GM21737 (cell line): Measurements from ENCODE around the gene NBEA.

Experiments
- ATAC-seq: cut with Tn5 transposase; IDR thresholded peaks from one replicate; pipeline ENCODE4 v1.9.1; 2021; ENCODE audit warnings: mild to moderate bottlenecking, moderate library complexity; ENCODE audit not compliant: unreplicated experiment

Gene NBEA

GRCh38 chr13:35557475-35557874 lies 615.4 kb downstream of the NBEA start:
- no peak for ATAC-seq

- ATAC-seq, result no peak
Measured at GRCh38 chr13:35561540-35561939, 619.5 kb downstream of the NBEA start.

GRCh38 chr13:35565273-35565672 lies 623.2 kb downstream of the NBEA start:
- no peak for ATAC-seq

GRCh38 chr13:35566340-35566739 lies 624.3 kb downstream of the NBEA start:
- no peak for ATAC-seq

- no peak for ATAC-seq
Measured at GRCh38 chr13:35567406-35567980, 625.4 kb downstream of the NBEA start.

- no peak for ATAC-seq
Measured at GRCh38 chr13:35573639-35574038, 631.6 kb downstream of the NBEA start.

GRCh38 chr13:35592457-35592856 lies 650.4 kb downstream of the NBEA start:
- no peak for ATAC-seq

GRCh38 chr13:35593651-35594050 lies 651.6 kb downstream of the NBEA start:
- ATAC-seq, result no peak

GRCh38 chr13:35594096-35594495 lies 652.0 kb downstream of the NBEA start:
- no peak for ATAC-seq

- ATAC-seq, result no peak
Measured at GRCh38 chr13:35595181-35595580, 653.1 kb downstream of the NBEA start.

- ATAC-seq, result no peak
Measured at GRCh38 chr13:35596321-35597030, 654.4 kb downstream of the NBEA start.

- no peak for ATAC-seq
Measured at GRCh38 chr13:35597451-35597850, 655.4 kb downstream of the NBEA start.

GRCh38 chr13:35598233-35598632 lies 656.2 kb downstream of the NBEA start:
- ATAC-seq, result no peak

GRCh38 chr13:35598790-35599369 lies 656.8 kb downstream of the NBEA start:
- no peak for ATAC-seq

- no peak for ATAC-seq
Measured at GRCh38 chr13:35599384-35599783, 657.3 kb downstream of the NBEA start.

- no peak for ATAC-seq
Measured at GRCh38 chr13:35600137-35600536, 658.1 kb downstream of the NBEA start.

- ATAC-seq, result no peak
Measured at GRCh38 chr13:35603593-35604285, 661.7 kb downstream of the NBEA start.

- ATAC-seq, result no peak
Measured at GRCh38 chr13:35614666-35615065, 672.6 kb downstream of the NBEA start.

GRCh38 chr13:35617420-35617819 lies 675.4 kb downstream of the NBEA start:
- ATAC-seq, result no peak

GRCh38 chr13:35618565-35619083 lies 676.6 kb downstream of the NBEA start:
- ATAC-seq, result no peak

GRCh38 chr13:35621989-35622388 lies 679.9 kb downstream of the NBEA start:
- no peak for ATAC-seq

GRCh38 chr13:35629026-35629425 lies 687.0 kb downstream of the NBEA start:
- no peak for ATAC-seq
